HCT116 (cell line): ENCODE measurements around the gene NRXN2. TPM values are rescaled to one million over a fixed set of nuclear protein-coding genes. Genes with fewer than 3 reads are reported as not detected.

Source experiments
- ATAC-seq: fragments of 200-7000 bp; cut with Tn5 transposase; 2 replicates; pipeline ENCODE4 v1.9.1; 2020; ENCODE audit warnings: mild to moderate bottlenecking, moderate library complexity
- BruUV-seq: library from RNA; stranded (reverse); fragments of 400-500 nt; replicated peaks from 2 replicates; lab custom pipeline; 2021; lab: Mats Ljungman, UMichigan
- CTCF ChIA-PET: fragments of 300-600 bp; sonication (Branson Sonifier 250); formaldehyde crosslinking; loops from one replicate; lab custom pipeline; 2021; ENCODE audit warnings: antibody characterized with exemption; lab: Charles Lee
- POLR2A ChIA-PET: fragments of 300-600, 350-600 bp; sonication (Branson Sonifier 250); formaldehyde crosslinking; loops from one replicate; lab custom pipeline; 2021; ENCODE audit warnings: antibody characterized with exemption; lab: Charles Lee
- RAD21 ChIA-PET, 2 experiments: fragments of 300-600 bp; sonication (Branson Sonifier 250); formaldehyde crosslinking; loops; one replicate each; lab custom pipeline; 2023; ENCODE audit warnings: low total read pairs in 2 of 2; ENCODE audit not compliant: uncharacterized antibody in 2 of 2, unreplicated experiment in 2 of 2, low non-redundant PET in 1 of 2; lab: Charles Lee
- DNase-seq: peaks from one replicate; pipeline ENCODE4 v3.0.0-alpha.2; 2010; ENCODE audit warnings: low read depth, low spot score
- H2AFZ ChIP-seq: fragments of 200-600 bp; shearing (Covaris generic), sonication (generic); 2 replicates; pipeline ENCODE4 v1.6.1; 2017; ENCODE audit warnings: low read depth, mixed run types, mixed read lengths, antibody characterized with exemption, low read length; ENCODE audit not compliant: poor library complexity, severe bottlenecking
- H3K27ac ChIP-seq: 2 replicates; pipeline ENCODE4 v1.5.1; 2012; ENCODE audit warnings: low read depth, low read length
- H3K27me3 ChIP-seq: fragments of 200-600 bp; sonication (generic); 2 replicates; pipeline ENCODE4 v1.6.1; 2016; ENCODE audit warnings: mixed run types, low read length, mixed read lengths; ENCODE audit not compliant: insufficient read depth
- H3K36me3 ChIP-seq, 2 experiments: fragments of 200-500 bp in 1 of 2; fragments of 200-600 bp in 1 of 2; sonication (Bioruptor generic) in 1 of 2; sonication (generic) in 1 of 2; 2 replicates each; pipeline versions ENCODE4 v1.5.1 to v1.6.1; 2014 to 2016; ENCODE audit warnings: low read length in 2 of 2, inconsistent platforms in 1 of 2, mixed read lengths in 1 of 2, mixed run types in 1 of 2; ENCODE audit not compliant: insufficient read depth in 2 of 2, control insufficient read depth in 1 of 2
- H3K4me1 ChIP-seq, 2 experiments: fragments of 200-600 bp in 1 of 2; sonication (generic) in 1 of 2; 2 replicates each; pipeline versions ENCODE4 v1.5.1 to v1.6.1; 2012 to 2017; ENCODE audit warnings: low read length in 2 of 2, inconsistent platforms in 1 of 2, mild to moderate bottlenecking in 1 of 2, mixed read lengths in 1 of 2, mixed run types in 1 of 2, moderate library complexity in 1 of 2; ENCODE audit not compliant: insufficient read depth in 2 of 2, control insufficient read depth in 1 of 2
- H3K4me2 ChIP-seq: fragments of 200-600 bp; sonication (generic); 2 replicates; pipeline ENCODE4 v1.6.1; 2017; ENCODE audit warnings: mixed run types, low read length, mixed read lengths
- H3K4me3 ChIP-seq, 2 experiments: fragments of 200-600 bp in 1 of 2; sonication (generic) in 1 of 2; replicated peaks in 1 of 2; 2 replicates each; pipeline ENCODE4 v1.5.1; 2011 to 2016; ENCODE audit warnings: low read length in 2 of 2, control low read depth in 1 of 2, low read depth in 1 of 2, mild to moderate bottlenecking in 1 of 2, mixed read lengths in 1 of 2, mixed run types in 1 of 2
- H3K79me2 ChIP-seq: fragments of 200-600 bp; sonication (generic); 2 replicates; pipeline ENCODE4 v1.6.1; 2017; ENCODE audit warnings: mild to moderate bottlenecking, mixed run types, low read length, moderate library complexity, mixed read lengths; ENCODE audit not compliant: insufficient read depth
- H3K9ac ChIP-seq: fragments of 200-600 bp; sonication (generic); 2 replicates; pipeline ENCODE4 v1.6.1; 2016; ENCODE audit warnings: low read length, mixed read lengths
- H3K9me2 ChIP-seq: fragments of 200-600 bp; sonication (generic), shearing (Covaris generic); 2 replicates; pipeline ENCODE4 v1.6.1; 2017; ENCODE audit warnings: mixed run types, mild to moderate bottlenecking, moderate library complexity; ENCODE audit not compliant: insufficient read depth
- H3K9me3 ChIP-seq, 2 experiments: fragments of 200-500 bp in 1 of 2; fragments of 200-600 bp in 1 of 2; sonication (Bioruptor generic) in 1 of 2; sonication (generic) in 1 of 2; 2 replicates each; pipeline ENCODE4 v1.6.1; 2014 to 2017; ENCODE audit warnings: low read length in 2 of 2, mixed read lengths in 2 of 2, inconsistent platforms in 1 of 2, low read depth in 1 of 2, mild to moderate bottlenecking in 1 of 2, mixed run types in 1 of 2, moderate library complexity in 1 of 2; ENCODE audit not compliant: control insufficient read depth in 1 of 2, insufficient read depth in 1 of 2
- H4K20me1 ChIP-seq: fragments of 200-600 bp; sonication (generic), shearing (Covaris generic); 2 replicates; pipeline ENCODE4 v1.6.1; 2017; ENCODE audit warnings: mixed run types, mild to moderate bottlenecking, moderate library complexity; ENCODE audit not compliant: insufficient read depth
- CBX3 ChIP-seq: IDR thresholded peaks from 2 replicates; pipeline ENCODE4 v1.6.1; 2012; ENCODE audit warnings: low read depth
- CTCF ChIP-seq, 3 experiments: fragments of 200-600 bp in 1 of 3; sonication (generic) in 1 of 3; IDR thresholded peaks in 2 of 3; conservative IDR thresholded peaks in 1 of 3; 2 replicates each; pipeline ENCODE4 v1.5.1; 2012 to 2017; ENCODE audit warnings: low read depth in 2 of 3, low read length in 2 of 3, antibody characterized with exemption in 1 of 3, borderline replicate concordance in 1 of 3, control low read depth in 1 of 3, mild to moderate bottlenecking in 1 of 3, mixed read lengths in 1 of 3, mixed run types in 1 of 3, moderate library complexity in 1 of 3; ENCODE audit not compliant: insufficient read depth in 1 of 3
- EZH2phosphoT487 ChIP-seq: fragments of 200-600 bp; IDR thresholded peaks from 2 replicates; pipeline ENCODE4 v1.6.1; 2018; ENCODE audit warnings: antibody characterized with exemption, borderline replicate concordance
- RAD21 ChIP-seq: IDR thresholded peaks from 2 replicates; pipeline ENCODE4 v1.6.1; 2012; ENCODE audit warnings: low read depth, mild to moderate bottlenecking
- TCF7L2 ChIP-seq: IDR thresholded peaks from 2 replicates; pipeline ENCODE4 v1.7.0; 2011; ENCODE audit warnings: borderline replicate concordance, inconsistent platforms; ENCODE audit not compliant: insufficient read depth, insufficient read length; ENCODE audit errors: extremely low read depth
- YY1 ChIP-seq: IDR thresholded peaks from 2 replicates; pipeline ENCODE4 v1.6.1; 2011; ENCODE audit warnings: low read length, low read depth, moderate library complexity, mild to moderate bottlenecking; ENCODE audit not compliant: insufficient replicate concordance; ENCODE audit errors: extremely low read depth
- intact Hi-C: fragments of 100-400 bp; cut with micrococcal nuclease; formaldehyde crosslinking; loops from 2 replicates; pipeline ENCODE4 v1.10.0; 2022
- total RNA-seq: library from RNA; stranded (reverse); gene quantifications from one replicate; pipeline ENCODE4 v1.2.1, GENCODE V29; 2021; ENCODE audit not compliant: unreplicated experiment

Gene NRXN2
- total RNA-seq, 1 experiment from 2014 or later: 1.5 TPM

GRCh38 chr11:64650923-64651523 lies 72.0 kb downstream of the NRXN2 start:
- ChIA-PET POLR2A (interaction anchor here (0.9 to 1.2 kb wide), 2 partner anchors 9 to 333 kb away, joined by 3 to 4 read pairs; partner anchors contain the start of gene PRDX5), RAD21 (no interaction called here), CTCF (interaction anchor here (0.7 to 5.0 kb wide), 10 partner anchors 8 to 295 kb away, joined by 3 to 76 read pairs (median 5); no protein-coding TSS in a partner anchor)
- no TSS peak for BruUV-seq
- no peak overlapping the region for H3K4me3 ChIP-seq
- H4K20me1 ChIP-seq: no peaks in the 10 kb centered on the region
- H3K36me3 ChIP-seq: no peaks in the 10 kb centered on the region
- H3K9me3 ChIP-seq: no peaks in the 10 kb centered on the region
- H3K27me3 ChIP-seq: no peaks in the 10 kb centered on the region
- H3K79me2 ChIP-seq: no peaks in the 10 kb centered on the region
- intact Hi-C loops: loop anchor here (5.0 kb wide), 1 partner anchor 294 kb away; the partner anchor contains the start of gene RPS6KA4
- no peak overlapping the region for H3K27ac ChIP-seq
- no peak overlapping the region for H2AFZ ChIP-seq
- H3K4me1 ChIP-seq: peaks cover 0 to 4% of the 10 kb centered on the region in 2 experiments; a peak in 2 of 4 replicates
- H3K9ac ChIP-seq: no peak overlapping the region
- peak; percentile 37 for ATAC-seq
- DNase-seq: peak; percentile 13
- TF ChIP-seq RAD21 (peak; percentile 61), CTCF (IDR thresholded peaks at IDR 0.05 in 2 of 3, conservative IDR thresholded peaks at IDR 0.05 in 1 of 3; ENCODE audit: borderline replicate concordance in 1 of 3, insufficient read depth in 1 of 3, low read depth in 2 of 3, low read length in 2 of 3) (peak; percentile 44 to 65 (median 63); a peak in 5 of 6 replicates), EZH2phosphoT487 (no peak), YY1 (no peak)
- H3K4me2 ChIP-seq: no peak overlapping the region
- no peaks in the 10 kb centered on the region for H3K9me2 ChIP-seq

GRCh38 chr11:64649291-64649697 lies 73.7 kb downstream of the NRXN2 start:
- ATAC-seq (peak; percentile 30; the same call in 1 of the 2 replicates), DNase-seq (peak; percentile 24)
- CTCF ChIA-PET: interaction anchor here (0.6 to 5.0 kb wide), 15 partner anchors 10 to 338 kb away, joined by 3 to 76 read pairs (median 4); partner anchors contain the start of genes PRDX5 and TRMT112
- no peaks in the 10 kb centered on the region for H3K9me3 ChIP-seq
- no peaks in the 10 kb centered on the region for H3K79me2 ChIP-seq
- RAD21 ChIA-PET: interaction anchor here in 1 of 2 experiments (1.7 to 1.8 kb wide), 2 partner anchors 160 to 292 kb away, joined by 4 to 8 read pairs; no protein-coding TSS in a partner anchor
- H3K4me1 ChIP-seq: peaks cover 0 to 4% of the 10 kb centered on the region in 2 experiments; a peak in 2 of 4 replicates
- intact Hi-C loops: loop anchor here (1.0 kb wide), 1 partner anchor 96 kb away; no protein-coding TSS in a partner anchor
- no peaks in the 10 kb centered on the region for H3K27me3 ChIP-seq
- no peak overlapping the region for H3K4me3 ChIP-seq
- POLR2A ChIA-PET: interaction anchor here (0.6 kb wide), 1 partner anchor 83 kb away, joined by 4 read pairs; no protein-coding TSS in a partner anchor
- no peaks in the 10 kb centered on the region for H4K20me1 ChIP-seq
- H3K4me2 ChIP-seq: no peak overlapping the region
- no TSS peak for BruUV-seq
- no peak overlapping the region for H3K27ac ChIP-seq
- TF ChIP-seq RAD21: peak; percentile 88
- TF ChIP-seq CTCF (IDR thresholded peaks at IDR 0.05 in 2 of 3, conservative IDR thresholded peaks at IDR 0.05 in 1 of 3; ENCODE audit: borderline replicate concordance in 1 of 3, insufficient read depth in 1 of 3, low read depth in 2 of 3, low read length in 2 of 3): peak; percentile 60 to 86 (median 74)
- peak; percentile 42 for TF ChIP-seq TCF7L2
- no peak for TF ChIP-seq CBX3
- no peak overlapping the region for H3K9ac ChIP-seq
- H2AFZ ChIP-seq: no peak overlapping the region
- no peaks in the 10 kb centered on the region for H3K36me3 ChIP-seq
- no peaks in the 10 kb centered on the region for H3K9me2 ChIP-seq
